H1 (cell line): Measurements from ENCODE around the gene APOL2. TPM values are rescaled to one million over a fixed set of nuclear protein-coding genes. Genes with fewer than 3 reads are reported as not detected.

Experiments used
- ASH2L ChIP-seq: fragments of 200-600, 300-600 bp; sonication (generic); IDR thresholded peaks from one replicate; pipeline ENCODE4 v1.7.1; 2017; ENCODE audit warnings: low read length
- HDAC6 ChIP-seq: IDR thresholded peaks from one replicate; pipeline ENCODE4 v1.7.1; 2012; ENCODE audit warnings: low read depth, mild to moderate bottlenecking, inconsistent platforms, low read length, moderate library complexity
- MAFK ChIP-seq: IDR thresholded peaks from 2 replicates; pipeline ENCODE4 v1.6.1; 2012; ENCODE audit warnings: low read depth, mild to moderate bottlenecking, improper control_type of control experiment, low read length
- PHF8 ChIP-seq: fragments of 200-600 bp; sonication (generic); conservative IDR thresholded peaks from 2 replicates; pipeline ENCODE4 v1.7.1; 2012; ENCODE audit warnings: low read depth, mild to moderate bottlenecking, inconsistent platforms, low read length, moderate library complexity
- POLR2AphosphoS5 ChIP-seq: IDR thresholded peaks from 2 replicates; pipeline ENCODE4 v1.6.1; 2011; ENCODE audit warnings: low read depth, low read length
- polyA plus RNA-seq, 7 experiments: library from polyadenylated mRNA; depleted of rRNA in 3 of 7; stranded (reverse) in 5 of 7; unstranded in 2 of 7; fragments of >200 nt in 5 of 7; fragments of 200-250 nt in 2 of 7; gene quantifications; 1 replicate in 5 of 7; 2 replicates in 1 of 7; 4 replicates in 1 of 7; pipeline versions ENCODE4 v1.2.1 to v1.2.3, GENCODE V29; 2011 to 2013; ENCODE audit warnings: missing spikeins in 2 of 7, mixed read lengths in 2 of 7
- total RNA-seq: library from RNA; stranded (reverse); fragmentation: NEBNext Ultra II Directional; extraction: Animal tissue kit (Norgen Biotek cat#: 25700); gene quantifications from 2 replicates; pipeline ENCODE4 v1.2.1, GENCODE V29; 2021

APOL2 gene
- total and polyA plus RNA-seq, 2 of the 8 experiments (the other 6 are each of a cell fraction or from before 2014, with no cell fraction given), result 8.1 to 11.0 TPM

DNA sequence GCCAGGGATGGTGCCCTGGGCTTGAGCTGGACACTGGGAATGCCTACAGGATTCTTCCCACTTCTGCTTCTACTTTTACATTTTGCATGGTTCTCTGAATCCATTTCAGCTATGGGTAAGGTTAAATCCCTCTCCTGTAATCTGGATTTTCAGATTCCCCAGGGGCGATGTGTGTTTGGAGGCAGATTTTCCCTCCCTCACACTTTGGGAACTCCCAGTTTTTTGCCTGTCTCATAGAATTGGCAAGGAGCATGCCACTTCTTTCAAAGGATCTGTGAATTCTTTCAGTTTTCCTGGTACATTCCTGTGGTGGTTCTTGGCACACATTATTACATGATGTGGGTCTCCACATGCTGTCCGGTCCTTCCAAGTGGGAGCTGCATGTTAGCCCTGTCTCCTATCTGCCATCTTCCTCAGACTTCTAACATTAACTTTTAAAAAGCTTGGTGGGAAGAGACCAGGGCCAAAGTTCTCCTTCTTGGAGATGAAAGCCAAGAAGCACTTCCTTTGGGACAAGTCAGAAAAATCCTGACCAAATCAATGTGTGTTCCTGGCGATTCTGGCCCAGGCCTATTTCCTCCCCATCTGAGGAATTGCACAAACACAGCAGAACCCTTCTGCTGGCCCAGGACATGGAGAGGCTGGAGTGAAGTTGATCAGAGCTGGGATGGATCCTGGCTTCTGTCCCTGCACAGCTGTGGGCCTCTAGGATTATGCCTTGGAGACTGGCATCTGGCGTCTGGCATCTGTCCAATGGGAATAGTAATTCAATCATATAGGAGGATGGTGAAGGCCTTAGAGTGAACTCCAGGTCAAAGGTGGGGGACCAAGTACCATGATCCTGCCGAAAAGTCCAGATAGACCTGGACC is 5.4 kb upstream of the APOL2 start (continued):
- TF ChIP-seq ASH2L, result no peak
- no peak for TF ChIP-seq MAFK
- no peak for TF ChIP-seq HDAC6
- no peak for TF ChIP-seq PHF8
- TF ChIP-seq POLR2AphosphoS5, result no peak
